Measurements from ENCODE around the gene CCDC192.

Gene CCDC192

GRCh38 chr5:127697894-127698600 lies 5.1 kb upstream of the CCDC192 start:
- H3K4me3 ChIP-seq (ENCODE audit: control insufficient read depth, low read depth, low read length): no peak overlapping the region
- TF ChIP-seq, protein P1, sequence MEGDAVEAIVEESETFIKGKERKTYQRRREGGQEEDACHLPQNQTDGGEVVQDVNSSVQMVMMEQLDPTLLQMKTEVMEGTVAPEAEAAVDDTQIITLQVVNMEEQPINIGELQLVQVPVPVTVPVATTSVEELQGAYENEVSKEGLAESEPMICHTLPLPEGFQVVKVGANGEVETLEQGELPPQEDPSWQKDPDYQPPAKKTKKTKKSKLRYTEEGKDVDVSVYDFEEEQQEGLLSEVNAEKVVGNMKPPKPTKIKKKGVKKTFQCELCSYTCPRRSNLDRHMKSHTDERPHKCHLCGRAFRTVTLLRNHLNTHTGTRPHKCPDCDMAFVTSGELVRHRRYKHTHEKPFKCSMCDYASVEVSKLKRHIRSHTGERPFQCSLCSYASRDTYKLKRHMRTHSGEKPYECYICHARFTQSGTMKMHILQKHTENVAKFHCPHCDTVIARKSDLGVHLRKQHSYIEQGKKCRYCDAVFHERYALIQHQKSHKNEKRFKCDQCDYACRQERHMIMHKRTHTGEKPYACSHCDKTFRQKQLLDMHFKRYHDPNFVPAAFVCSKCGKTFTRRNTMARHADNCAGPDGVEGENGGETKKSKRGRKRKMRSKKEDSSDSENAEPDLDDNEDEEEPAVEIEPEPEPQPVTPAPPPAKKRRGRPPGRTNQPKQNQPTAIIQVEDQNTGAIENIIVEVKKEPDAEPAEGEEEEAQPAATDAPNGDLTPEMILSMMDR (conservative IDR thresholded peaks at IDR 0.05; ENCODE audit: control insufficient read depth, insufficient read depth, low read depth, low read length): no peak
- DNase-seq (ENCODE audit: low read depth): peak; percentile 30

DNA sequence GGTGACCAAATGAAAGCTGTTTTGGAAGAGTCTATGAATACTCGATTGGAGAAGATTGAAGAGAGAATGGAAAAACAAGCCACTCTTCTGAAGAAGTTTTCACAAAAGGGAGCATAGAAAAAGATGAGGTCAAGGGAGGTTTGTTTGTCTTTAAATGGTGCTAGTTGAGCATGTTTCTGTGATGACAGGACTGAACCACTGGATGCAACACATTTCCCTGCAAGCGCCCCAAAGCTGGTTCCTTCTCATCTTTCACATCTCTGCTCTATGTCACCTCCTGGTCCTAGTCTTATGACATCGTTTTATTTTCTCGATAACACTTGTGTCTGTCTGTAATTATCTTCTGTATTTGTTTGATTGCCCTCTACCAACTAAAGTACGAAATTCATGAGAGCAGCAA lies 3.8 kb upstream of the CCDC192 start:
- DNase-seq (ENCODE audit: low read depth): no peak
- H3K4me3 ChIP-seq (ENCODE audit: control insufficient read depth, low read depth, low read length): no peak overlapping the region
- TF ChIP-seq, protein P1 (conservative IDR thresholded peaks at IDR 0.05; ENCODE audit: control insufficient read depth, insufficient read depth, low read depth, low read length): no peak

GRCh38 chr5:127700237-127700766 lies 2.9 kb upstream of the CCDC192 start:
- no peak for DNase-seq (ENCODE audit: low read depth)
- no peak overlapping the region for H3K4me3 ChIP-seq (ENCODE audit: control insufficient read depth, low read depth, low read length)
- TF ChIP-seq, protein P1 (conservative IDR thresholded peaks at IDR 0.05; ENCODE audit: control insufficient read depth, insufficient read depth, low read depth, low read length): no peak

DNA sequence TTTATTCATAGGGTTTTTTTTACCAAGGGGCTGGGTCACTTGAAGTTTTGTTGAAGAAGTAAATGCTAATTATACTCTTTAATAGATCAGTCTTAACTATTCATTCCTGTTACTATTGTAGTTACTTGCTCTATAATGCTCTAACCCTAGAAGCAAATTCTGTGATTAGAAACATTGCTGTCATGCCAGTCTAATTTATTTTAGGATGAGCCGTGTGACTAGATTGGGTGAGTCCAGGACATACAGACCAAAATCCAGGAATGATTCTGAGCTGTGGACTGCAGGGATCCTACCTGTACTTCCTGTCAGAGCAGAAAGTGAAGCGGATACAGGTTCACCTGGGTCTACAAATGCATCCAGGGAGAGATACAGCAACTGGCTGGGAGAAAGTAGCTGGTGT lies 757 bp upstream of the CCDC192 start:
- DNase-seq (ENCODE audit: low read depth): no peak
- TF ChIP-seq, protein P1 (conservative IDR thresholded peaks at IDR 0.05; ENCODE audit: control insufficient read depth, insufficient read depth, low read depth, low read length): no peak
- no peak overlapping the region for H3K4me3 ChIP-seq (ENCODE audit: control insufficient read depth, low read depth, low read length)

GRCh38 chr5:127705120-127705892 lies 2.1 kb downstream of the CCDC192 start:
- no peak overlapping the region for H3K4me3 ChIP-seq (ENCODE audit: control insufficient read depth, low read depth, low read length)
- DNase-seq (ENCODE audit: low read depth): peak; percentile 92
- TF ChIP-seq, protein P1 (conservative IDR thresholded peaks at IDR 0.05; ENCODE audit: control insufficient read depth, insufficient read depth, low read depth, low read length): no peak

DNA sequence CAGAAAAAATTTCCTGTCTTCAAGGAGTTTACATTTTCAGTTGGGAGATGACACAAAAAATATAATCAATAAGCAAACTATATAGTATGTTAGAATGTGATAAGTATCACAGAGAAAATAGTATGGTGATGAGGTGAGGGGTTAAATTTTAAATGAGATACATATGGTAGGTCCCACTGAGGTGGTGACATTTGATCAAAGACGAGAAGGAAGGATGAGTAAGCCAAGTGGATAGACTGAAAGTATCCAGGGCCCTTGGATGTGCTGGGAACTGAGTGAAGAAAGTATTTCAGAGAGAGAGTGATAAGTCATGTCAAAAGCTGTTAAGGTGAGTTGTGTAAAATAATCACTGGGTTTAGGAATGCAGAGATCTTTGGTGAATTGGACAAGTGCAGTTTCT lies 3.5 kb downstream of the CCDC192 start:
- no peak overlapping the region for H3K4me3 ChIP-seq (ENCODE audit: control insufficient read depth, low read depth, low read length)
- TF ChIP-seq, protein P1 (conservative IDR thresholded peaks at IDR 0.05; ENCODE audit: control insufficient read depth, insufficient read depth, low read depth, low read length): no peak
- DNase-seq (ENCODE audit: low read depth): peak; percentile 30

All from fibroblast of mammary gland (primary cell).